CD14-positive monocyte (primary cell): ENCODE measurements around the gene AHCTF1. TPM values are rescaled to one million over a fixed set of nuclear protein-coding genes. Genes with fewer than 3 reads are reported as not detected.
A peak's percentile ranks its signal among the peaks of the same experiment; 100 is the strongest.

Source experiments
- DNase-seq, 3 donors: peaks; one replicate each; pipeline ENCODE4 v3.0.0-alpha.2; 2011 to 2022
- H2AFZ ChIP-seq: 2 replicates; pipeline ENCODE4 v1.6.0; 2012; ENCODE audit warnings: mild to moderate bottlenecking, low read depth, low read length, inconsistent platforms; ENCODE audit not compliant: insufficient read depth, poor library complexity, severe bottlenecking
- H3K27ac ChIP-seq, 2 donors: 1 replicate in 1 of 2; 2 replicates in 1 of 2; pipeline ENCODE4 v1.5.1; 2012 to 2013; ENCODE audit warnings: low read length in 2 of 2, control low read depth in 1 of 2, inconsistent platforms in 1 of 2, low read depth in 1 of 2, mild to moderate bottlenecking in 1 of 2
- H3K27me3 ChIP-seq, 2 donors: one replicate each; pipeline versions ENCODE4 v1.6.0 to v1.6.1; 2011 to 2013; ENCODE audit warnings: low read length in 2 of 2; ENCODE audit not compliant: control insufficient read depth in 2 of 2, insufficient read depth in 2 of 2
- H3K36me3 ChIP-seq, 2 donors: replicated peaks in 1 of 2; 1 replicate in 1 of 2; 2 replicates in 1 of 2; pipeline versions ENCODE4 v1.5.1 to v1.6.1; 2012 to 2013; ENCODE audit warnings: low read length in 2 of 2, control low read depth in 1 of 2, inconsistent platforms in 1 of 2, mild to moderate bottlenecking in 1 of 2; ENCODE audit not compliant: insufficient read depth in 2 of 2, control insufficient read depth in 1 of 2
- H3K4me1 ChIP-seq, 2 donors: 1 replicate in 1 of 2; 2 replicates in 1 of 2; pipeline versions ENCODE4 v1.5.1 to v1.6.1; 2012 to 2013; ENCODE audit warnings: low read length in 2 of 2, control low read depth in 1 of 2, inconsistent platforms in 1 of 2, mild to moderate bottlenecking in 1 of 2, moderate library complexity in 1 of 2; ENCODE audit not compliant: insufficient read depth in 2 of 2, control insufficient read depth in 1 of 2
- H3K4me2 ChIP-seq: replicated peaks from 2 replicates; pipeline ENCODE3; 2012; ENCODE audit warnings: low read length, moderate library complexity, mild to moderate bottlenecking; ENCODE audit not compliant: poor library complexity, severe bottlenecking; ENCODE audit errors: extremely low read depth
- H3K4me3 ChIP-seq, 3 experiments: fragments of 200-600 bp in 1 of 3; sonication (generic) in 1 of 3; replicated peaks in 1 of 3; 1 replicate in 2 of 3; 2 replicates in 1 of 3; pipeline ENCODE4 v1.5.1; 2011 to 2013; ENCODE audit warnings: low read length in 3 of 3, mild to moderate bottlenecking in 3 of 3, control low read depth in 2 of 3, low read depth in 2 of 3, inconsistent platforms in 1 of 3, moderate library complexity in 1 of 3
- H3K79me2 ChIP-seq: 2 replicates; pipeline ENCODE4 v1.6.0; 2012; ENCODE audit warnings: mild to moderate bottlenecking, control low read depth, inconsistent platforms, low read length, moderate library complexity; ENCODE audit not compliant: insufficient read depth
- H3K9ac ChIP-seq: 2 replicates; pipeline ENCODE4 v1.6.0; 2017; ENCODE audit warnings: low read length, mild to moderate bottlenecking; ENCODE audit not compliant: insufficient read depth, poor library complexity, severe bottlenecking
- H3K9me3 ChIP-seq, 2 donors: replicated peaks in 1 of 2; 1 replicate in 1 of 2; 2 replicates in 1 of 2; pipeline versions ENCODE4 v1.5.1 to v1.6.1; 2012 to 2013; ENCODE audit warnings: low read length in 2 of 2, control low read depth in 1 of 2; ENCODE audit not compliant: control insufficient read depth in 1 of 2, insufficient read depth in 1 of 2
- H4K20me1 ChIP-seq: 2 replicates; pipeline ENCODE4 v1.6.0; 2012; ENCODE audit warnings: mild to moderate bottlenecking, low read length, control low read depth, moderate library complexity; ENCODE audit not compliant: insufficient read depth
- H3K27ac Mint-ChIP-seq, 7 donors: one replicate each; pipeline ENCODE4 v1.8.0; 2020; ENCODE audit warnings: mild to moderate bottlenecking in 7 of 7, mixed read lengths in 7 of 7, moderate library complexity in 6 of 7, inconsistent platforms in 2 of 7
- H3K27me3 Mint-ChIP-seq, 3 donors: one replicate each; pipeline ENCODE4 v1.8.0; 2021 to 2022; ENCODE audit warnings: low read depth in 3 of 3, mild to moderate bottlenecking in 3 of 3, mixed read lengths in 3 of 3, moderate library complexity in 3 of 3, inconsistent platforms in 1 of 3
- H3K36me3 Mint-ChIP-seq, 2 donors: one replicate each; pipeline ENCODE4 v1.8.0; 2020; ENCODE audit warnings: mixed read lengths in 2 of 2, inconsistent platforms in 1 of 2, mild to moderate bottlenecking in 1 of 2
- H3K4me1 Mint-ChIP-seq: one replicate; pipeline ENCODE4 v1.8.0; 2020; ENCODE audit warnings: mild to moderate bottlenecking, mixed read lengths
- H3K4me3 Mint-ChIP-seq, 2 donors: one replicate each; pipeline ENCODE4 v1.8.0; 2020; ENCODE audit warnings: mild to moderate bottlenecking in 2 of 2, mixed read lengths in 2 of 2, moderate library complexity in 1 of 2
- H3K9me3 Mint-ChIP-seq, 7 donors: one replicate each; pipeline ENCODE4 v1.8.0; 2020 to 2022; ENCODE audit warnings: mixed read lengths in 7 of 7, mild to moderate bottlenecking in 6 of 7, moderate library complexity in 6 of 7, inconsistent platforms in 2 of 7
- WGBS: methylation state at CpG from one replicate; pipeline ENCODE4 v1.1.5; 2013; ENCODE audit warnings: missing lambda C conversion rate; ENCODE audit not compliant: insufficient coverage; 5-methylcytosine and 5-hydroxymethylcytosine counted together
- intact Hi-C, 2 donors: fragments of 100-400 bp; cut with micrococcal nuclease; formaldehyde crosslinking; loops; one replicate each; pipeline versions ENCODE4 v1.15.0 to v1.15.1; 2023
- polyA plus RNA-seq, 3 donors: library from polyadenylated mRNA; depleted of rRNA in 1 of 3; unstranded in 2 of 3; stranded (reverse) in 1 of 3; fragments of 300-500 nt in 2 of 3; fragments of >200 nt in 1 of 3; fragmentation: Illumina TruSeq in 2 of 3; gene quantifications; 1 replicate in 2 of 3; 2 replicates in 1 of 3; pipeline ENCODE4 v1.2.3, GENCODE V29; 2012 to 2021
- TF ChIP-seq, protein P1 (sequence below): fragments of 200-600 bp; IDR thresholded peaks from one replicate; pipeline ENCODE4 v1.8.0; 2022; ENCODE audit warnings: antibody characterized with exemption, mild to moderate bottlenecking

AHCTF1 gene
- polyA plus RNA-seq, 3 donors = 2.4 to 8.8 (median 5.4) TPM

- peak overlapping the region; percentile 68 to 93 (median 85) for H3K4me3 ChIP-seq
- H3K9ac ChIP-seq = peak overlapping the region; percentile 89
- peak overlapping the region; percentile 92 for H2AFZ ChIP-seq
- Mint-ChIP-seq H3K36me3 (peaks cover 11% of the 10 kb centered on the region in 2 donors), H3K27ac (peak overlapping the region; percentile 91 to 98 (median 97)), H3K27me3 (peaks cover 0 to 7% (median 2%) of the 10 kb centered on the region in 3 donors), H3K4me3 (peak overlapping the region; percentile 85 to 94), H3K4me1 (peaks cover 23% of the 10 kb centered on the region), H3K9me3 (peaks cover 0 to 4% (median 0%) of the 10 kb centered on the region in 7 donors)
- TF ChIP-seq, protein P1, sequence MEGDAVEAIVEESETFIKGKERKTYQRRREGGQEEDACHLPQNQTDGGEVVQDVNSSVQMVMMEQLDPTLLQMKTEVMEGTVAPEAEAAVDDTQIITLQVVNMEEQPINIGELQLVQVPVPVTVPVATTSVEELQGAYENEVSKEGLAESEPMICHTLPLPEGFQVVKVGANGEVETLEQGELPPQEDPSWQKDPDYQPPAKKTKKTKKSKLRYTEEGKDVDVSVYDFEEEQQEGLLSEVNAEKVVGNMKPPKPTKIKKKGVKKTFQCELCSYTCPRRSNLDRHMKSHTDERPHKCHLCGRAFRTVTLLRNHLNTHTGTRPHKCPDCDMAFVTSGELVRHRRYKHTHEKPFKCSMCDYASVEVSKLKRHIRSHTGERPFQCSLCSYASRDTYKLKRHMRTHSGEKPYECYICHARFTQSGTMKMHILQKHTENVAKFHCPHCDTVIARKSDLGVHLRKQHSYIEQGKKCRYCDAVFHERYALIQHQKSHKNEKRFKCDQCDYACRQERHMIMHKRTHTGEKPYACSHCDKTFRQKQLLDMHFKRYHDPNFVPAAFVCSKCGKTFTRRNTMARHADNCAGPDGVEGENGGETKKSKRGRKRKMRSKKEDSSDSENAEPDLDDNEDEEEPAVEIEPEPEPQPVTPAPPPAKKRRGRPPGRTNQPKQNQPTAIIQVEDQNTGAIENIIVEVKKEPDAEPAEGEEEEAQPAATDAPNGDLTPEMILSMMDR = no peak
- no peaks in the 10 kb centered on the region for H3K27me3 ChIP-seq
- H3K4me2 ChIP-seq = peak overlapping the region; percentile 92
- intact Hi-C loops = loop anchor here (2.0 to 10.0 kb wide), 4 partner anchors 30 to 142 kb away; partner anchors contain the start of genes ZNF670 (in 2 of the 2) and ZNF695 (in 1 of the 2)
- peaks cover under 1 to 6% of the 10 kb centered on the region in 2 donors for H3K36me3 ChIP-seq
- peak overlapping the region in 1 of 2 donors; percentile 89 for H3K27ac ChIP-seq
- peaks cover 0 to under 1% of the 10 kb centered on the region in 2 donors for H3K9me3 ChIP-seq
- peaks cover 24% of the 10 kb centered on the region for H4K20me1 ChIP-seq
- H3K79me2 ChIP-seq = peaks cover 37% of the 10 kb centered on the region
- peaks cover 16 to 24% of the 10 kb centered on the region in 2 donors for H3K4me1 ChIP-seq
- WGBS = 9% methylated on average over 4 of the region's 8 CpGs
- DNase-seq = no peak
Measured at GRCh38 chr1:246932366-246932700, 585 bp upstream of the AHCTF1 start.

DNA sequence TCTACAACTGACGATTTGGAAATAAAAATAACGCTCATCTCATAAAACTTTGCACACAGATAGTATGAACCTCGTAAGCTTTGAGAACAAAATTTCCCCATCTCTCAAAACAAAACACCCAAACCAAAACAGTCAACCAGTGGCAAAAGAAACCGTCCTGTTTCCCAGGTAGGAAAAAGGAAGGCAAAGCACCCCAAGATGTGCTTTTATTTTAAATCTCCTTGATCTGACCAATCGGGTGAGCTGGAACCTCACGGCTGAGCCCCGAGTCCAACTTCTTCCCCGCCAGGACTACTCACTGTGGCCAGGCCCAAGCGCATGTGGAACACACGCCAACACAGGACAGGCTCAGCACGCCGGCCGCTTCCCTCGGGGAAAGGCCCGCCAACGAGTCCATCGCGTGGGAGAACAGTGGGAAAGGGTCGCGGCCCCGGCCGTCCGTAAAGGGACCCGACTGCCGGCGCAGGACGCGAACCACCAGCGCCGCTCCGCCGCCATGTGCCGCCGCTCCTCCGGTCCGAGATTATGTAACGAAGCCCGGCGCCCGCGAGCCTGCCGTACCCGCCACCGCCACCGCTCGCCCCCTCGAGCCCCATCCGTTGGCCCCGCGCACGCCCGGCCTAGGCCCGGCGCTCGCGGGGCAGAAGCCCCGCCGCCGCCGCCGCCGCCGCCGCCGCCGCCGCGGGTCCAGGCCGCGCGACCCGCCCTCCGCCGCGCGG lies 759 bp downstream of the AHCTF1 start:
- Mint-ChIP-seq H3K4me1 (peaks cover 25% of the 10 kb centered on the region), H3K36me3 (peaks cover 21 to 24% of the 10 kb centered on the region in 2 donors), H3K27me3 (peaks cover 0 to 7% (median 2%) of the 10 kb centered on the region in 3 donors), H3K27ac (peak overlapping the region; percentile 88 to 96 (median 93)), H3K4me3 (peak overlapping the region; percentile 97 to 98), H3K9me3 (peaks cover 8 to 13% (median 10%) of the 10 kb centered on the region in 7 donors)
- H3K4me2 ChIP-seq = peak overlapping the region; percentile 92
- peak overlapping the region; percentile 89 to 93 for H3K27ac ChIP-seq
- intact Hi-C loops = loop anchor here (5.0 to 10.0 kb wide), 3 partner anchors 41 to 144 kb away; partner anchors contain the start of genes ZNF670 (in 2 of the 2) and ZNF695 (in 1 of the 2)
- H3K79me2 ChIP-seq = peaks cover 51% of the 10 kb centered on the region
- peaks cover 16 to 24% of the 10 kb centered on the region in 2 donors for H3K4me1 ChIP-seq
- peaks cover 0 to 13% of the 10 kb centered on the region in 2 donors for H3K9me3 ChIP-seq
- TF ChIP-seq, protein P1 = no peak
- peak overlapping the region; percentile 70 for H2AFZ ChIP-seq
- peak; percentile 25 to 57 (median 37) for DNase-seq
- H3K4me3 ChIP-seq = peak overlapping the region; percentile 85 to 93 (median 85)
- peaks cover 36% of the 10 kb centered on the region for H4K20me1 ChIP-seq
- H3K9ac ChIP-seq = peak overlapping the region; percentile 89
- no peaks in the 10 kb centered on the region for H3K27me3 ChIP-seq
- H3K36me3 ChIP-seq = peaks cover 3 to 19% of the 10 kb centered on the region in 2 donors
- WGBS = under 1% methylated on average over 65 of the region's 76 CpGs
